GM10266 (cell line): Measurements from ENCODE around the gene BAZ1A.

Experiments
- DNase-seq: peaks from one replicate; pipeline ENCODE4 v3.0.0; 2012; ENCODE audit errors: extremely low spot score
- TF ChIP-seq, protein P1 (sequence below): IDR thresholded peaks from 2 replicates; pipeline ENCODE4 v1.5.1; 2012; ENCODE audit warnings: mild to moderate bottlenecking, low read depth; ENCODE audit not compliant: control insufficient read depth, insufficient read depth; ENCODE audit errors: missing control alignments

Gene BAZ1A, protein sequence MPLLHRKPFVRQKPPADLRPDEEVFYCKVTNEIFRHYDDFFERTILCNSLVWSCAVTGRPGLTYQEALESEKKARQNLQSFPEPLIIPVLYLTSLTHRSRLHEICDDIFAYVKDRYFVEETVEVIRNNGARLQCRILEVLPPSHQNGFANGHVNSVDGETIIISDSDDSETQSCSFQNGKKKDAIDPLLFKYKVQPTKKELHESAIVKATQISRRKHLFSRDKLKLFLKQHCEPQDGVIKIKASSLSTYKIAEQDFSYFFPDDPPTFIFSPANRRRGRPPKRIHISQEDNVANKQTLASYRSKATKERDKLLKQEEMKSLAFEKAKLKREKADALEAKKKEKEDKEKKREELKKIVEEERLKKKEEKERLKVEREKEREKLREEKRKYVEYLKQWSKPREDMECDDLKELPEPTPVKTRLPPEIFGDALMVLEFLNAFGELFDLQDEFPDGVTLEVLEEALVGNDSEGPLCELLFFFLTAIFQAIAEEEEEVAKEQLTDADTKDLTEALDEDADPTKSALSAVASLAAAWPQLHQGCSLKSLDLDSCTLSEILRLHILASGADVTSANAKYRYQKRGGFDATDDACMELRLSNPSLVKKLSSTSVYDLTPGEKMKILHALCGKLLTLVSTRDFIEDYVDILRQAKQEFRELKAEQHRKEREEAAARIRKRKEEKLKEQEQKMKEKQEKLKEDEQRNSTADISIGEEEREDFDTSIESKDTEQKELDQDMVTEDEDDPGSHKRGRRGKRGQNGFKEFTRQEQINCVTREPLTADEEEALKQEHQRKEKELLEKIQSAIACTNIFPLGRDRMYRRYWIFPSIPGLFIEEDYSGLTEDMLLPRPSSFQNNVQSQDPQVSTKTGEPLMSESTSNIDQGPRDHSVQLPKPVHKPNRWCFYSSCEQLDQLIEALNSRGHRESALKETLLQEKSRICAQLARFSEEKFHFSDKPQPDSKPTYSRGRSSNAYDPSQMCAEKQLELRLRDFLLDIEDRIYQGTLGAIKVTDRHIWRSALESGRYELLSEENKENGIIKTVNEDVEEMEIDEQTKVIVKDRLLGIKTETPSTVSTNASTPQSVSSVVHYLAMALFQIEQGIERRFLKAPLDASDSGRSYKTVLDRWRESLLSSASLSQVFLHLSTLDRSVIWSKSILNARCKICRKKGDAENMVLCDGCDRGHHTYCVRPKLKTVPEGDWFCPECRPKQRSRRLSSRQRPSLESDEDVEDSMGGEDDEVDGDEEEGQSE (N-terminal part only)

DNA sequence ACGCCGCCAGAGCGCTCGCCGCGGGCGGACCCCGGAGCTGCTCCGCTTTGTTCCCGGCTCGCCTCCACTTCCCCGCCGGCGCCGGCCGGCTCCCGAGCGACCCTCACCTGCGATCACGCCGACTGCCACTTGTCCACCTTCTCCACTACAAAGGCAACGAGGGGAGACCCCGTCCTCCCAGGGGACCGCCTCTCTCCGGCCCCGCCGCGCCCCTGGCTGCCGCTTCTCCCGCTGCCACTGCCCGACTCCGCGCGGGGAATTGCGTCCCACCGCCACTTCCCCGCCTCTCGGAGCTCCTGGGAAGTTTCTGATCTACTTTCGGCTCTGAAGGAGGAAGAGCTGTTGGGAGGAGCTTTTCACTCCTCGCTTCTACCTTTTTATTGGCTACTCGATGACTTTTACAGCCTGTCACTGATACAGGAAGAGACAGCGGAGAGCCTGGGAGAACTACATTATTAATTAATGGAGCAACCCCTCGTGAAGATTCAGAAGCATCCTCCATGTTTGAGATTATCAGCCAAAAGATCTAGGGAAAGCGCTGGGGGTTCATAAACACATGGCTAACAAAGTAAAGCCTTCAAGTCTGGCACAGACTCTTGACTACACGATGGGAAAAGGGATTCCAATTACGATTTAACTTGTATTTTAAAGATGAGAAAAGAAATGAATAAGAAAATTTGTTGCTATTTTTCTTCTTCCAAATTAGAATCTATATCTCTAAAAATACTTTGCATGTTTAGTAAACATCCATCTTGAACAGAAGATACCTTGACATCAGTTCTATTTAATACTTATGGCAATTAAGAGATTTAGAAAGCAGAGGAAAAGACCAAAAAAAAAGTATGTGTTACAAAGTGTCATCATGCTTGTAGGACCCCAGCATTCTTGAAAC, at the start of gene BAZ1A:
Gene BAZ1A, minus strand, starts transcription at position 330 of the 892 bp plus-strand sequence. CDS start 756 bp downstream, outside the sequence.
- TF ChIP-seq, protein P1, sequence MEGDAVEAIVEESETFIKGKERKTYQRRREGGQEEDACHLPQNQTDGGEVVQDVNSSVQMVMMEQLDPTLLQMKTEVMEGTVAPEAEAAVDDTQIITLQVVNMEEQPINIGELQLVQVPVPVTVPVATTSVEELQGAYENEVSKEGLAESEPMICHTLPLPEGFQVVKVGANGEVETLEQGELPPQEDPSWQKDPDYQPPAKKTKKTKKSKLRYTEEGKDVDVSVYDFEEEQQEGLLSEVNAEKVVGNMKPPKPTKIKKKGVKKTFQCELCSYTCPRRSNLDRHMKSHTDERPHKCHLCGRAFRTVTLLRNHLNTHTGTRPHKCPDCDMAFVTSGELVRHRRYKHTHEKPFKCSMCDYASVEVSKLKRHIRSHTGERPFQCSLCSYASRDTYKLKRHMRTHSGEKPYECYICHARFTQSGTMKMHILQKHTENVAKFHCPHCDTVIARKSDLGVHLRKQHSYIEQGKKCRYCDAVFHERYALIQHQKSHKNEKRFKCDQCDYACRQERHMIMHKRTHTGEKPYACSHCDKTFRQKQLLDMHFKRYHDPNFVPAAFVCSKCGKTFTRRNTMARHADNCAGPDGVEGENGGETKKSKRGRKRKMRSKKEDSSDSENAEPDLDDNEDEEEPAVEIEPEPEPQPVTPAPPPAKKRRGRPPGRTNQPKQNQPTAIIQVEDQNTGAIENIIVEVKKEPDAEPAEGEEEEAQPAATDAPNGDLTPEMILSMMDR = peak; percentile 3
- peak; percentile 82 for DNase-seq

DNA sequence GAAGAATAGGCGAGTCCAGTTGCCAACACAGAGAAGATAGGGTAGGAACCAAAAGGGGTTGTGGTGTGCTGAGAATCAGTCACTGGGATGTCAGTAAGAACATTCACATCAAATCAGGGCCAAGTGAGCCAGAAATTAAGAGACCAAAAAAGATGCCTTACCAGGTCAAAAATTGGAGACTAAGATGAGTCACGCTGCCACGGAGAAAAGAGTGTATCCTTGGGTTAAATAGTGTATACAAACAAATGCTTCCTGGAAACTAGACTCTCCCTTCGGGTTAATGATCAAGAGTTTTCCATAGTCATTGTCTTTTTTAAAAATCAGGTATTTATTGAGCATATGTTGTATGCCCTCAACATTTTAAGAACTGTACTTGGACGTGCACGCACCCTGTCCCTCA, 45.2 kb upstream of the BAZ1A start:
- no peak for DNase-seq
- TF ChIP-seq, protein P1 = no peak

DNA sequence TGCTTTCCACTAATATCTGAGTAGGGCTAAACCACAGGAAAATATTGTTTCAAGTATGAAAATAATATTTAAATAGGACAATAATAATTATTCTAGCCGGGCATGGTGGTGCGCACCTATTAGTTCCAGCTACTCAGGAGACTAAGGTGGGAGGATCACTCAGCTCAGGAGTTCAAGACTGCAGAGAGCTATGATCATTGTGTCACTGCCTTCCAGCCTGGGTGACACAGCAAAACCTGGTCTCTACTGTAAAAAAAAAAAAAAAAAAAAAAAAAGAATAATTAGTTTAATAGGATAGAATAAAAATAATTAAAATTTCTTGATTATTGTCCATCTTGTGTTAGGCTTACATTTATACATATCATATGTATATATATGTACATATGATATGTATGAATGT, 38.5 kb upstream of the BAZ1A start:
- TF ChIP-seq, protein P1 = no peak
- DNase-seq = no peak

DNA sequence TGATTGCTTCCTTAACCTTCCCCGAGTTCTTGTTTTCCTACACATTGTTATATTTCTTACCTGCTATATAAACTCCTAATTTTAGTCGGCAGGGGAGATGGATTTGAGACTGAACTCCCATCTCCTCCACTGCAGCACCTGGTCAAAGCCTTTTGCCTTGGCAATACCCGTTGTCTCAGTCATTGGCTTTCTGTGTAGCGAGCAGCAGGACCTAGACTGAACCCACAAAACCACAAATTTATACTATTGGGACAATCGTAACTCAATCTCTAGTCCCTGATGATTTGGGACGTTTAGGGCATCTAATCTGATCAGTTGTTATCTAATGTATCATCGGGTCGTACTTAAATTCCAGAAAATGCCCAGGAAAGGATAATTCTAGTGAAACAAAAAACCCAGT, 37.8 kb upstream of the BAZ1A start:
- TF ChIP-seq, protein P1 = no peak
- DNase-seq = no peak

DNA sequence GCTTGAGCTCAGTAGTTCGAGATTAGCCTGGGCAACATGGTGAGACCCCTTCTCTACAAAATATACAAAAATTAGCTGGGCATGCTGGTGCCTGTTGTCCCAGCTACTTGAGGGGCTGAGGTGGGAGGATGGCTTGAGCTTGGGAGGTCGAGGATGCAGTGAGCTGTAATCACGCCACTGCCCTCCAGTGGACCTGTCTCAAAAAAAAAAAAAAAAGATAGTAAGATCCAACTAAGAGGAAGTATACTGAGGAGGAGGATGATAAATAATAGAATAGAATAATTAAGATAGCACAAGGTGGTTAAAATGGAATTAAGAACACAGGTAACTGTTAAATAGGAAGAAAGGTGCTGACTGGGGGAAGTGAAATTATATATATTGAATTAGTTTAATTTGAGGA, 37.0 kb upstream of the BAZ1A start:
- DNase-seq = no peak
- TF ChIP-seq, protein P1 = no peak
